GM23338 (cell line): ENCODE results near the gene TRAF3IP1.

Source experiments
- CREB1 ChIP-seq: fragments of 250-450 bp; sonication (Bioruptor Pico); IDR thresholded peaks from 2 replicates; pipeline ENCODE4 v1.5.0; 2020; ENCODE audit warnings: low read depth, mild to moderate bottlenecking, moderate library complexity
- EZH2 ChIP-seq: fragments of 200-600 bp; sonication (generic); IDR thresholded peaks from one replicate; pipeline ENCODE4 v1.8.0; 2017; ENCODE audit warnings: antibody characterized with exemption, mild to moderate bottlenecking, low read depth; ENCODE audit not compliant: unreplicated experiment
- EZH2phosphoT487 ChIP-seq: fragments of 200-600 bp; sonication (generic); IDR thresholded peaks from one replicate; pipeline ENCODE4 v1.8.1; 2018; ENCODE audit warnings: antibody characterized with exemption; ENCODE audit not compliant: unreplicated experiment
- JUNB ChIP-seq: IDR thresholded peaks from one replicate; pipeline ENCODE4 v1.6.1; 2016; ENCODE audit warnings: antibody characterized with exemption; ENCODE audit not compliant: unreplicated experiment
- NANOG ChIP-seq: IDR thresholded peaks from 2 replicates; pipeline ENCODE4 v1.6.1; 2016; ENCODE audit warnings: antibody characterized with exemption, borderline replicate concordance
- POLR2AphosphoS5 ChIP-seq: IDR thresholded peaks from 2 replicates; pipeline ENCODE4 v1.6.1; 2016; ENCODE audit warnings: antibody characterized with exemption, low read depth
- STAT1 ChIP-seq: IDR thresholded peaks from one replicate; pipeline ENCODE4 v1.6.1; 2016; ENCODE audit warnings: antibody characterized with exemption; ENCODE audit not compliant: unreplicated experiment
- ZNF114 ChIP-seq: fragments of 250-450 bp; sonication (Bioruptor Pico); IDR thresholded peaks from 2 replicates; pipeline ENCODE4 v1.5.0; 2020; ENCODE audit warnings: mild to moderate bottlenecking, moderate library complexity
- ZNF331 ChIP-seq: fragments of 250-450 bp; sonication (Bioruptor Pico); IDR thresholded peaks from 2 replicates; pipeline ENCODE4 v1.5.0; 2020; ENCODE audit warnings: low read depth, mild to moderate bottlenecking, moderate library complexity
- TF ChIP-seq, protein P1 (sequence below), 2 experiments: fragments of 200-600 bp in 1 of 2; sonication (generic) in 1 of 2; conservative IDR thresholded peaks; 2 replicates each; pipeline versions ENCODE4 v1.5.1 to v1.6.1; 2016 to 2017; ENCODE audit warnings: antibody characterized with exemption in 2 of 2, low read depth in 2 of 2, mild to moderate bottlenecking in 2 of 2, moderate library complexity in 1 of 2
- TF ChIP-seq, protein P2 (sequence below): IDR thresholded peaks from one replicate; pipeline ENCODE4 v1.6.1; 2018; ENCODE audit warnings: antibody characterized with exemption; ENCODE audit not compliant: unreplicated experiment
- TF ChIP-seq, protein P3 (sequence below): IDR thresholded peaks from 2 replicates; pipeline ENCODE4 v1.6.1; 2016; ENCODE audit warnings: antibody characterized with exemption

DNA sequence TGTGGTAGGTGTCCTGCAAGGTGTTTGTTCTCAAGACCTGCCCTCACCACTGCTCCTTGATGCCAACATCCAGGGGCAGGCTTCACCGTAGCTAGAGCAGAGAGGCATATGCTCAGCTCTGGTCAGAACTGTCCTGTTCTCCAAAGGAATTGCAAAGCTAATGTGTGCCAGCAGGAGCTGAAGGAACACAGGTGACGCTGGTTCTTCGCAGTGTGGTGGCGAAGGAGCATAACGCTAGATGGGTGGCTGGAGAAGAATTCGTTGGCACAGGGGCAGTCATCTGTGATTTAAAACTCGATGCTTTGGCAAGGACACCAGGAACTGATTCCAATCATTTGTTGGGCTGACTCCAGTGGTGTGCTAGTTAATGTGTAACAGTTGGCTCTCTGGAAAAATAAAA is 20.5 kb upstream of the TRAF3IP1 start:
- TF ChIP-seq, protein P1, sequence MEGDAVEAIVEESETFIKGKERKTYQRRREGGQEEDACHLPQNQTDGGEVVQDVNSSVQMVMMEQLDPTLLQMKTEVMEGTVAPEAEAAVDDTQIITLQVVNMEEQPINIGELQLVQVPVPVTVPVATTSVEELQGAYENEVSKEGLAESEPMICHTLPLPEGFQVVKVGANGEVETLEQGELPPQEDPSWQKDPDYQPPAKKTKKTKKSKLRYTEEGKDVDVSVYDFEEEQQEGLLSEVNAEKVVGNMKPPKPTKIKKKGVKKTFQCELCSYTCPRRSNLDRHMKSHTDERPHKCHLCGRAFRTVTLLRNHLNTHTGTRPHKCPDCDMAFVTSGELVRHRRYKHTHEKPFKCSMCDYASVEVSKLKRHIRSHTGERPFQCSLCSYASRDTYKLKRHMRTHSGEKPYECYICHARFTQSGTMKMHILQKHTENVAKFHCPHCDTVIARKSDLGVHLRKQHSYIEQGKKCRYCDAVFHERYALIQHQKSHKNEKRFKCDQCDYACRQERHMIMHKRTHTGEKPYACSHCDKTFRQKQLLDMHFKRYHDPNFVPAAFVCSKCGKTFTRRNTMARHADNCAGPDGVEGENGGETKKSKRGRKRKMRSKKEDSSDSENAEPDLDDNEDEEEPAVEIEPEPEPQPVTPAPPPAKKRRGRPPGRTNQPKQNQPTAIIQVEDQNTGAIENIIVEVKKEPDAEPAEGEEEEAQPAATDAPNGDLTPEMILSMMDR (conservative IDR thresholded peaks at IDR 0.05; ENCODE audit: low read depth in 2 of 2), result no peak
- no peak for TF ChIP-seq POLR2AphosphoS5
- TF ChIP-seq EZH2, result no peak
- TF ChIP-seq EZH2phosphoT487, result no peak
- TF ChIP-seq, protein P2, sequence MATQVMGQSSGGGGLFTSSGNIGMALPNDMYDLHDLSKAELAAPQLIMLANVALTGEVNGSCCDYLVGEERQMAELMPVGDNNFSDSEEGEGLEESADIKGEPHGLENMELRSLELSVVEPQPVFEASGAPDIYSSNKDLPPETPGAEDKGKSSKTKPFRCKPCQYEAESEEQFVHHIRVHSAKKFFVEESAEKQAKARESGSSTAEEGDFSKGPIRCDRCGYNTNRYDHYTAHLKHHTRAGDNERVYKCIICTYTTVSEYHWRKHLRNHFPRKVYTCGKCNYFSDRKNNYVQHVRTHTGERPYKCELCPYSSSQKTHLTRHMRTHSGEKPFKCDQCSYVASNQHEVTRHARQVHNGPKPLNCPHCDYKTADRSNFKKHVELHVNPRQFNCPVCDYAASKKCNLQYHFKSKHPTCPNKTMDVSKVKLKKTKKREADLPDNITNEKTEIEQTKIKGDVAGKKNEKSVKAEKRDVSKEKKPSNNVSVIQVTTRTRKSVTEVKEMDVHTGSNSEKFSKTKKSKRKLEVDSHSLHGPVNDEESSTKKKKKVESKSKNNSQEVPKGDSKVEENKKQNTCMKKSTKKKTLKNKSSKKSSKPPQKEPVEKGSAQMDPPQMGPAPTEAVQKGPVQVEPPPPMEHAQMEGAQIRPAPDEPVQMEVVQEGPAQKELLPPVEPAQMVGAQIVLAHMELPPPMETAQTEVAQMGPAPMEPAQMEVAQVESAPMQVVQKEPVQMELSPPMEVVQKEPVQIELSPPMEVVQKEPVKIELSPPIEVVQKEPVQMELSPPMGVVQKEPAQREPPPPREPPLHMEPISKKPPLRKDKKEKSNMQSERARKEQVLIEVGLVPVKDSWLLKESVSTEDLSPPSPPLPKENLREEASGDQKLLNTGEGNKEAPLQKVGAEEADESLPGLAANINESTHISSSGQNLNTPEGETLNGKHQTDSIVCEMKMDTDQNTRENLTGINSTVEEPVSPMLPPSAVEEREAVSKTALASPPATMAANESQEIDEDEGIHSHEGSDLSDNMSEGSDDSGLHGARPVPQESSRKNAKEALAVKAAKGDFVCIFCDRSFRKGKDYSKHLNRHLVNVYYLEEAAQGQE, result no peak
- TF ChIP-seq, protein P3, sequence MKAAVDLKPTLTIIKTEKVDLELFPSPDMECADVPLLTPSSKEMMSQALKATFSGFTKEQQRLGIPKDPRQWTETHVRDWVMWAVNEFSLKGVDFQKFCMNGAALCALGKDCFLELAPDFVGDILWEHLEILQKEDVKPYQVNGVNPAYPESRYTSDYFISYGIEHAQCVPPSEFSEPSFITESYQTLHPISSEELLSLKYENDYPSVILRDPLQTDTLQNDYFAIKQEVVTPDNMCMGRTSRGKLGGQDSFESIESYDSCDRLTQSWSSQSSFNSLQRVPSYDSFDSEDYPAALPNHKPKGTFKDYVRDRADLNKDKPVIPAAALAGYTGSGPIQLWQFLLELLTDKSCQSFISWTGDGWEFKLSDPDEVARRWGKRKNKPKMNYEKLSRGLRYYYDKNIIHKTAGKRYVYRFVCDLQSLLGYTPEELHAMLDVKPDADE, result no peak
- no peak for TF ChIP-seq CREB1 (CRISPR knock-in tag)
- no peak for TF ChIP-seq NANOG
- TF ChIP-seq STAT1, result no peak
- TF ChIP-seq JUNB, result no peak
- no peak for TF ChIP-seq ZNF114 (CRISPR knock-in tag)
- no peak for TF ChIP-seq ZNF331 (CRISPR knock-in tag)
